Muscle of arm (tissue), 12 donors: ENCODE data around the gene SORT1. TPM values are rescaled to one million over a fixed set of nuclear protein-coding genes. Genes with fewer than 3 reads are reported as not detected.

Experiments used
- DNase-seq: peaks from one replicate; pipeline ENCODE4 v3.0.0-alpha.2; 2013
- polyA plus RNA-seq, 12 donors: library from polyadenylated mRNA; unstranded; fragments of 120-200 nt; gene quantifications; one replicate each; pipeline ENCODE4 v1.2.1, GENCODE V29; 2013; ENCODE audit not compliant: insufficient read length in 12 of 12

Gene SORT1
- polyA plus RNA-seq, 12 donors: 20.0 to 42.1 (median 34.6) TPM; not detected in 1

DNA sequence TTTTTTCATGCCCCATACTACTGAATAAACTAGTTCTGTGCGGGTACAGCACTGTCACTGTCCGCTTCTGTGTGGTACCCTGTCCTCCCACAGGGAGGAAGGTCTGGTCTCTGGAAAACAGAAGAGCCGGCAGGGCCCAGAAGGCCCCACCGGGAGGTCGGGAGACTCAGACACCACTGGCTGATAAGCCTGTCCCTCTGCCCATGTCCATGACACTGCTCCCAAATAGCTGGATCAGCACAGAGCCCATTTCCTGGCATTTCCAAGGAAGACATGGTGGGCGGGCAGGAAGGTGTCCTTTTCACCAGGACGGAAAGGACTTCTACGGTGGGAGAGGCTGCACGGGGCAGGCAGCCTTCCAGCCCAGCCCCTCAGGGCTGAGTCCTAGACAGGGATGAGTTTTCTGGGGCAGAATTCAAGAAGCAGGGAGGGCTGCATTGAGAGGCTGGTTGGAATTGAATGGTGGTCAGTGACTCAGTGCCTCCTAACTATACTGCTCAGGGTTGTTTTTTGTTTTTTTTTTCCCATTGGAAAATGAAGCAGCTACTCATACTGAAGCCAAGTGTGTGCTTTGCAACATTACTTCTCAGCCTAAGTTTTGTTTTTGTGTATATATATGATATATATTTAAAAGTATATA is 121.9 kb downstream of the SORT1 start:
- no peak for DNase-seq

DNA sequence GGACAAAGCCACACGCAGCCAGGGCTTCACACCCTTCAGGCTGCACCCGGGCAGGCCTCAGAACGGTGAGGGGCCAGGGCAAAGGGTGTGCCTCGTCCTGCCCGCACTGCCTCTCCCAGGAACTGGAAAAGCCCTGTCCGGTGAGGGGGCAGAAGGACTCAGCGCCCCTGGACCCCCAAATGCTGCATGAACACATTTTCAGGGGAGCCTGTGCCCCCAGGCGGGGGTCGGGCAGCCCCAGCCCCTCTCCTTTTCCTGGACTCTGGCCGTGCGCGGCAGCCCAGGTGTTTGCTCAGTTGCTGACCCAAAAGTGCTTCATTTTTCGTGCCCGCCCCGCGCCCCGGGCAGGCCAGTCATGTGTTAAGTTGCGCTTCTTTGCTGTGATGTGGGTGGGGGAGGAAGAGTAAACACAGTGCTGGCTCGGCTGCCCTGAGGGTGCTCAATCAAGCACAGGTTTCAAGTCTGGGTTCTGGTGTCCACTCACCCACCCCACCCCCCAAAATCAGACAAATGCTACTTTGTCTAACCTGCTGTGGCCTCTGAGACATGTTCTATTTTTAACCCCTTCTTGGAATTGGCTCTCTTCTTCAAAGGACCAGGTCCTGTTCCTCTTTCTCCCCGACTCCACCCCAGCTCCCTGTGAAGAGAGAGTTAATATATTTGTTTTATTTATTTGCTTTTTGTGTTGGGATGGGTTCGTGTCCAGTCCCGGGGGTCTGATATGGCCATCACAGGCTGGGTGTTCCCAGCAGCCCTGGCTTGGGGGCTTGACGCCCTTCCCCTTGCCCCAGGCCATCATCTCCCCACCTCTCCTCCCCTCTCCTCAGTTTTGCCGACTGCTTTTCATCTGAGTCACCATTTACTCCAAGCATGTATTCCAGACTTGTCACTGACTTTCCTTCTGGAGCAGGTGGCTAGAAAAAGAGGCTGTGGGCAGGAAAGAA is 122.9 kb downstream of the SORT1 start:
- DNase-seq: no peak

DNA sequence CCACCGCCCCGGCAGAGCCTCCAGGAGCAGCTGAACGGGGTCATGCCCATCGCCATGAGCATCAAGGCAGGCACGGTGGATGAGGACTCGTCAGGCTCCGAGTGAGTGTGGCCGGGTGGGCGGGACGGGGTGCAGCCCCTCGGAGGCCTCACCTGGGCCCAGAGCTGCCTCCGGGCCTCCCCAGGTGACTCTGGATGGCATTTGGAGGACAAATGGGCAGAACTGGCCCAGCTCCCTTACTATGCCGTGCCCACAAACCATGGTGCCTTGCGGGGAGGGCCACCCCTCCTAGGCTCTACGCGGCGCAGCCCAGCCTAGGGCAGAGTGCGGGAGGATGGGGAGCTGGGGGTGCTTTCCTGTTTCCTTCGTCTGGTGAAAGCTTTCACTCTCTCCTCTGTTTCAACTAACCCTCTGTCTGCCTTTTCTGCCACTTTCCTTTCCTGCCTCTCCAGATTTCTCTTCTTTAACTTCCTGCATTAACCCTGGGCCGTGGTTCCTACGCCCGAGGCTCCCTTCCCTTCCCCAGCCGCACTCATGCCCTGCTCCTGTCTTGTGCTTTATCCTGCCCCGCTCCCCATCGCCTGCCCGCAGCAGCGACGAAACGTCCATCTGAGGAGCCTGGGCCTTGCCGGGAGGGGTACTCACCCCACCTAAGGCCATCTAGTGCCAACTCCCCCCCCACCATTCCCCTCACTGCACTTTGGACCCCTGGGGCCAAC is 124.0 kb downstream of the SORT1 start:
- no peak for DNase-seq

DNA sequence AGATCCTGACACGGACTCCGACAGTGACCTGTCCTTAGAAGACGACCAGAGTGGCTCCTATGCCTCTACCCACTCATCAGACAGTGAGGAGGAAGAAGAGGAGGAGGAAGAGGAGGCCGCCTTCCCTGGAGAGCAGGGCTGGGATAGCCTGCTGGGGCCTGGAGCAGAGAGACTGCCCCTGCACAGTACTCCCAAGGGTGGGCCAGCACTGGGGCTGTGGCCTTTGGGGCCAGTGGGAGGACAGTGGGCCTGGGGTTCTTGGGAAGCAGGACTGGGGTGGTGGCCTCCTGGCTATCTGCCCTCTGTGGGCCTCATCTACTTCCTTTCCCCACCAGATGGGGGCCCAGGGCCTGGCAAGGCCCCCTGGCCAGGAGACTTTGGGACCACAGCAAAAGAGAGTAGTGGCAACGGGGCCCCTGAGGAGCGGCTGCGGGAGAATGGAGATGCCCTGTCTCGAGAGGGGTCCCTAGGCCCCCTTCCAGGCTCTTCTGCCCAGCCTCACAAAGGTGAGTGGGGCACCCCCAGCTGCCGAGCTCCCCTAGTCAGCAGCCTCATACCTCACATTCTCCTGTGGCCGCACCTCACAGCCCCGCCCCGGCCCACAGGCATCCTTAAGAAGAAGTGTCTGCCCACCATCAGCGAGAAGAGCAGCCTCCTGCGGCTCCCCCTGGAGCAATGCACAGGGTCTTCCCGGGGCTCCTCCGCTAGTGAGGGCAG is 124.7 kb downstream of the SORT1 start:
- no peak for DNase-seq

DNA sequence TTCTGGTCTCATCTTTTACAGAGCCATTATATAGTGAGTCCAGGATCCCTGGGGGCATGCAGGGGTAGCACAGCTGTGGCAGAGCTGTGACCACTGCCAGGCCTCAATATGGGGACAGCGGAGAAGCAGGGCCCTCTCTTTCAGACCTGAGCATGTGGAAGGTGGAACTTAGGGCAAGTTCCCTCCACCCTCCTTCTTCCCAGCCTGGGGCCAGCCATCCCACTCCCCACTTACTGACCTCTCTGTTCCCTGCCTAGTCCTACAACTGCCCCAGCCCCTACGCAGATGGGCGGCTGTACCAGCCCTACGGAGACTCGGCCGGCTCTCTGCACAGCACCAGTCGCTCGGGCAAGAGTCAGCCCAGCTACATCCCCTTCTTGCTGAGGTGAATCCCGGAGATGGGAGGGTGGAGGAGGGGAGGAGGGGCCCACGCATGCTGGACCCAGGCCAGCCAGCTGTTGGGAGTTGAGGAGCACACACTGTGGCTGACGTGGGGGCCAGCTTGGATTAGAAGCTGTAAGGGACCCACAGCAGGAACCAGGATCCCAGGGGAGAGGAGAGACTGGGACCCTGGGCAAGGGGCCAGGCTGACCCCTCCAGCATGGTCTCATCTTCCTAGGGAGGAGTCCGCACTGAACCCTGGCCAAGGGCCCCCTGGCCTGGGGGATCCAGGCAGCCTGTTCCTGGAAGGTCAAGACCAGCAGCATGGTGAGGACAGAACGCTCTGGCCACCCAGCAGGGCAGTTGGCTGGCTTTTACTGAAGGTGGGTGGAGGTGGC is 125.5 kb downstream of the SORT1 start:
- DNase-seq: no peak

DNA sequence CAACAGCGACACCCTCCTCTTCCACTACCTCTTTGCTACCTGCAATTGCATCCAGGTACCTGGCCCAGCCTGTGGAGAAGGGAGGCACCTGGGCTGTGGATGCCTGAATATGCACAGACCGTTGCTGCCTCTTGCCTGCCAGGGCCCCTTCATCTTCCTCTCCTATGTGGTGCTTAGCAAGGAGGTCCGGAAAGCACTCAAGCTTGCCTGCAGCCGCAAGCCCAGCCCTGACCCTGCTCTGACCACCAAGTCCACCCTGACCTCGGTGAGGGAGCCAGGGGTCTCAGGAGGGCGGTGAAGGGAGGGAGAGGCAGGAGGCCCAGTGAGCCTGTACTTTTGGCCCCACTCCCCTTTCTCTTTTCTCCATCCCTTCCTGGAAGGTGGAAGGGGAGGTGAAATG is 126.3 kb downstream of the SORT1 start:
- DNase-seq: no peak

DNA sequence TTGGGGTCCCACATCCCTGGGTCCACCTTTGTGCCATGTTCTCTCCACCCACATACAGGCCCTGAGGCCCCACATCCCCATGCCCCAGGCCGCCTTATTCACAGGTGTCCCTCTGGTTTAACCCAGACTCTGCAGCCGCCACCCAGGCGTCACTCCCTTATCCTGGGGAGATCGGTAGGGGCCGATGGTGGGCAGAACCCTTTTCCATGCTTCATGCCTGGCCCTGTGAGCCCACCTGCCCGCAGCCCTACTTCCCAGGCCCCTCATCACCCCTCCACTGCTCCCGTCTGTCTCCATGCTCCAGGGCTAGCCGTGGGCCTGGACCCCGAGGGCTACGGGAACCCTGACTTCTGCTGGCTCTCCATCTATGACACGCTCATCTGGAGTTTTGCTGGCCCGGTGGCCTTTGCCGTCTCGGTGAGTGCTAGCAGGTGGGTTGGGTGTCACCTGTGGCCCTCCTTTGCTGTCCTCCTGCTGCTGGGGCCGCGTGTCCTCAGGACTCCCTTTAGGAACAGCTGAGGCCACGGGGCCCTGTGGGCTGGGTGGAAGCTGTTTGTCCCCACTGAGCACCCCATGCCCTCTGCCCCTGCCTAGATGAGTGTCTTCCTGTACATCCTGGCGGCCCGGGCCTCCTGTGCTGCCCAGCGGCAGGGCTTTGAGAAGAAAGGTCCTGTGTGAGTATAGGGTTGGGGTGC is 126.9 kb downstream of the SORT1 start:
- DNase-seq: no peak

DNA sequence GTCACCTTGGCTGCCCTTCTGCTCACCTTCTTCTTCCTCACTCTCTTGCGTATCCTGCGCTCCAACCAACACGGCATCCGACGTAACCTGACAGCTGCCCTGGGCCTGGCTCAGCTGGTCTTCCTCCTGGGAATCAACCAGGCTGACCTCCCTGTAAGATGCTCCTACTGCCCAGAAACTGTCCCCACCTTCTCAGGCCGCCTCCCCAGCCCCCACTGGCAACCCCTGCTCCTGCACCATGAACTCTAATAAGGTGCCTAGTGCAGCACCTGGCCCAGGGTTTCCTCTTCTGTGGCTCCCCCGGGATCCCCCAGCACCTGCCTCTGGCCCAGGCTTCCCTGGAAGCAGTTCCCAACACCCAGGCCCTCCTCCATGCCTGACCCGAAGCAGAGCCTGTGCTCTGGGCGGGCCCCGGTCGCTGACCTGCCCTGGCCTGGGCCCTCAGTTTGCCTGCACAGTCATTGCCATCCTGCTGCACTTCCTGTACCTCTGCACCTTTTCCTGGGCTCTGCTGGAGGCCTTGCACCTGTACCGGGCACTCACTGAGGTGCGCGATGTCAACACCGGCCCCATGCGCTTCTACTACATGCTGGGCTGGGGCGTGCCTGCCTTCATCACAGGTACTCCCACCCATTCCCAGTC is 127.6 kb downstream of the SORT1 start:
- no peak for DNase-seq

DNA sequence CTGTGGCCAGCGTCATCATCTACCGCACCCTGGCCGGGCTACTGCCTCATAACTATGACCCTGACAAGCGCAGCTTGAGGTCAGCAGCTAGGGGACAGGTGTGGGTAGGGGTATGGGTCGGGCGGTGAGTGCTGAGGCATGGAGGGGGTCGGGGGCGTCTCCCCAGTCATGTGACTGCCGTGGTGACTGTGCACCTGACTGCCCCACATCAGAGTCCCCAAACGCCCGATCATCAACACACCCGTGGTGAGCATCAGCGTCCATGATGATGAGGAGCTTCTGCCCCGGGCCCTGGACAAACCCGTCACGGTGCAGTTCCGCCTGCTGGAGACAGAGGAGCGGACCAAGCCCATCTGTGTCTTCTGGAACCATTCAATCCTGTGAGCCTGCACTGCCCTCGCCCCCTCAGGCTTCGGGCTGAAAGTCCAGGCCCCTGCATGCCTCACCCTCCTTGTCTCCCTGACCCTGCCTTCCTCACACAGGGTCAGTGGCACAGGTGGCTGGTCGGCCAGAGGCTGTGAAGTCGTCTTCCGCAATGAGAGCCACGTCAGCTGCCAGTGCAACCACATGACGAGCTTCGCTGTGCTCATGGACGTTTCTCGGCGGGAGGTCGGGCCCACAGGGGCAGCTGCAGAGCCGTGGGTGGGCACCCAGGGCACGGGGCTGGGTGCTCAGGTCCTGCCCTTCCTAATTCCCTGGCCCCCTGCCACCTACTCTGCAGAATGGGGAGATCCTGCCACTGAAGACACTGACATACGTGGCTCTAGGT is 128.3 kb downstream of the SORT1 start:
- no peak for DNase-seq

DNA sequence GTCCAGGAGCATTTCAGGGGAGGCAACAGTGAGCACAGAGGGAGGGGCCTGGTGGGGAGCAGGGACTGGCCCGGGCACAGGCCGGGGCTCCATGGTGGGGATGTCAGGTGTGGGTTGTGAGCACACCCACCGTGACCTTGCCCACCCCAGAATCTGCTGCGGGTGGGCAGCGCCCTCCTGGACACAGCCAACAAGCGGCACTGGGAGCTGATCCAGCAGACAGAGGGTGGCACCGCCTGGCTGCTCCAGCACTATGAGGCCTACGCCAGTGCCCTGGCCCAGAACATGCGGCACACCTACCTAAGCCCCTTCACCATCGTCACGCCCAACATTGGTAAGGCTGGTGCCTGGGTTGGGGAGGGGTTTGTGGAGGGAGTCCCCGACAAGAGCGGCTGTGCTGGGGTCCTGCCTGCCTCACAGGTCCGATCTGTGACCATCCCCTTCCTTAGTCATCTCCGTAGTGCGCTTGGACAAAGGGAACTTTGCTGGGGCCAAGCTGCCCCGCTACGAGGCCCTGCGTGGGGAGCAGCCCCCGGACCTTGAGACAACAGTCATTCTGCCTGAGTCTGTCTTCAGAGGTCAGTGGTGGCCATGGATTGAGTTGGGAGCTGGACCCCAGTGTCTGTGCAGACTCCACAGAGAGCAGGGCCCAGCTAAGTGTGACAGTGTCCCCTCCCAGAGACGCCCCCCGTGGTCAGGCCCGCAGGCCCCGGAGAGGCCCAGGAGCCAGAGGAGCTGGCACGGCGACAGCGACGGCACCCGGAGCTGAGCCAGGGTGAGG is 129.1 kb downstream of the SORT1 start:
- DNase-seq: no peak

DNA sequence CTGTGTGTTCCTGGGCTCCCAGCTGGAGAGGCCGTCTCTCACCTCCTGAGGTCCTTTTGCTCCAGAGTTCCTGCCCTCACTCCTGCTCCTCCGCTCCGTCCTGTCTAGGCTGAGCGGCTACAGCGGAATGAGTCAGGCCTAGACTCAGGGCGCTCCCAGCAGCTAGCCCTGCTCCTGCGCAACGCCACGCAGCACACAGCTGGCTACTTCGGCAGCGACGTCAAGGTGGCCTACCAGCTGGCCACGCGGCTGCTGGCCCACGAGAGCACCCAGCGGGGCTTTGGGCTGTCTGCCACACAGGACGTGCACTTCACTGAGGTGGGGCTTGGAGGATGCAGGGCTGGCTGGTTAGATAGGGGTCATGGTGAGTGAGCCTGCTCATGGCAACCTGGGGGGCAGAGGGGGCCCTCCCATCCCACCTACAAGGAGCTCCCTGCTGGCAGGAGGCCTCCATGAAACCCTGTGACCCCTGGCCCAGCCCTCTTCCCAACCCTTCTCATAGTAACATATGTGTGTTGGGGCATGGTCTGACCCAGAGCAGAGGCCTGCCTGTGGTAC is 129.9 kb downstream of the SORT1 start:
- no peak for DNase-seq

DNA sequence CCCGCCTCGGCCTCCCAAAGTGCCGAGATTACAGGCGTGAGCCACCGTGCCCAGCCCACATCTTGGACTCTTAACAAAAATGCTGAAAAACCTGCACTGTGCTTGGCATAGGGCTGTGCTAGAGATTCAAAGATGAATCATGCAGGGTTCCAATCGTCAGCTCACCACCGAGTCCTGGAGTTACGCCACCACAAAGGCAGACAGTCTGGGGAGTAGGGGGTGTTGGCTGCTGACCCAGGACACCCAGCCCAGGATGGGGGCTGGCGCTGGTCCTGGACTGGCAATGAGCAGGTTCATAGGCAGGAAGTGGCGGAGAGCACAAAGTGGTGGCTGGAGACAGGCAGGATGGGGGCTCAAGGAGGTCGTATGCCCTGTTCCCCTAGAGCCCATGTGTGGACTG is 130.8 kb downstream of the SORT1 start:
- DNase-seq: no peak

DNA sequence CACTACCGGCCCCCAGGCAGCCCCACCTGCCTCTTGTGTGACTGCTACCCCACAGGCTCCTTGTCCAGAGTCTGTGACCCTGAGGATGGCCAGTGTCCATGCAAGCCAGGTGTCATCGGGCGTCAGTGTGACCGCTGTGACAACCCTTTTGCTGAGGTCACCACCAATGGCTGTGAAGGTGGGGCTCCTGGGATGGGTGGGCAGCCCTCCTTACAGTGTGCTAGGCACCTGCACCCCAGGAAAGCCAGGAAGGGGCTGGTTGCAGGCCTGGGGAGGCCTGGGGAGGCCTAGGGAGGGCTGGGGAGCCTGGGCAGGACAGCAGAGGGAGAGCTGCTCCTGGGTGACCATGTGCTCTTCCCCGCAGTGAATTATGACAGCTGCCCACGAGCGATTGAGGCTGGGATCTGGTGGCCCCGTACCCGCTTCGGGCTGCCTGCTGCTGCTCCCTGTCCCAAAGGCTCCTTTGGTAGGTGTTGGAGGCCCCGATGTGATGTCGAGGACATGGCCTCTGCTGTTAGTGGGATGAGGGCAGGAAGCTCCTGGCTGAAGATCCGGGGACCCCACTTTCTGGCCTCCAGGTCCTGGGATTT is 131.9 kb downstream of the SORT1 start:
- DNase-seq: no peak

DNA sequence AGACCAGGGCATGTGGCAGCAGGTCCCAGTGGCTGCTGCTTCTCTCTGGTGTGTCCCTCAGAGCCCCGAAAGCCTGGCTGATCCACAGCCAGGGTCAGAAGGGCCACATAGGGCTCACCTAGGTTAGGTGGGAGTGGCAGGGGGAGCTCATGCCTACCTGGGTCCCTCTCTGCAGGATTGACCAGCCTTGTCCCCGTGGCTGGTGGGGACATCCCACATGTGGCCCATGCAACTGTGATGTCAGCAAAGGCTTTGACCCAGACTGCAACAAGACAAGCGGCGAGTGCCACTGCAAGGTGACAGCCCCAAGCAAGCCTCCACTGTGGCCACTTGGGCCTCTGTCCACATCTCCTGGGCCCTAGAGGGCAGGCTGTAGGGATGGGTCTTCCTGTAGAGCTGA is 132.7 kb downstream of the SORT1 start:
- DNase-seq: no peak

DNA sequence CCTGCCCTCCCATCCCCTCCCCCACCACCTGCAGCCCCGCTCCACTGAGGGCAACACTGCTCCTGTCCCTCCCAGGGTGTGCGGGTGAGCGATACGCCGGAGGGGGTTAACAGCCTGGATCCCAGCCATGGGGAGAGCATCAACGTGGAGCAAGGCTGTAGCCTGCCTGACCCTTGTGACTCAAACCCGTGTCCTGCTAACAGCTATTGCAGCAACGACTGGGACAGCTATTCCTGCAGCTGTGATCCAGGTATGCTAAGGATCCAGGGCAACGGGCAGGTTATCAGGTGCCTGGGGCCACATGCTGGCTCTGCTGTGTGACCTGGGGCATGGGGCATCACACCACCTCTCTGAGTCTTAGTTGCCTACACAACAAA is 133.4 kb downstream of the SORT1 start:
- DNase-seq: no peak

DNA sequence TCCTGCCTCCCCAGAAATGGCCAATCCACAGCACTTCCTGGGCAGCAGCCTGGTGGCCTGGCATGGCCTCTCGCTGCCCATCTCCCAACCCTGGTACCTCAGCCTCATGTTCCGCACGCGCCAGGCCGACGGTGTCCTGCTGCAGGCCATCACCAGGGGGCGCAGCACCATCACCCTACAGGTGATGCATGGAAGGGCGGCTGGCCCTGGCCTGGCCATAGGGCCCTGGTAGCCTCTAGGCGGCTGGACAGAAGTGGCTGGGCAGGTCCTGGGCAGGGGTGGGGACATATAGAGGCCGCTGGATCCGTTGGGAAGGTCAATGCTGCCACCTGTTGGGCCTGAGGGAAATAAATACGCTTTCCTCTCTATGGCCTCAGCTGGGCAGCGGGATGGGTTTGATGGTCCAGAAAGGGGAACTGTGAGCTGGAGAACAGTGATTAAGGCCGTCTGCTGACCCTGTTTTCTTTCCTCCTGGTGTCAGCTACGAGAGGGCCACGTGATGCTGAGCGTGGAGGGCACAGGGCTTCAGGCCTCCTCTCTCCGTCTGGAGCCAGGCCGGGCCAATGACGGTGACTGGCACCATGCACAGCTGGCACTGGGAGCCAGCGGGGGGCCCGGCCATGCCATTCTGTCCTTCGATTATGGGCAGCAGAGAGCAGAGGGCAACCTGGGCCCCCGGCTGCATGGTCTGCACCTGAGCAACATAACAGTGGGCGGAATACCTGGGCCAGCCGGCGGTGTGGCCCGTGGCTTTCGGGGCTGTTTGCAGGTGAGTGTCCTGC is 133.9 kb downstream of the SORT1 start:
- DNase-seq: peak; percentile 69

DNA sequence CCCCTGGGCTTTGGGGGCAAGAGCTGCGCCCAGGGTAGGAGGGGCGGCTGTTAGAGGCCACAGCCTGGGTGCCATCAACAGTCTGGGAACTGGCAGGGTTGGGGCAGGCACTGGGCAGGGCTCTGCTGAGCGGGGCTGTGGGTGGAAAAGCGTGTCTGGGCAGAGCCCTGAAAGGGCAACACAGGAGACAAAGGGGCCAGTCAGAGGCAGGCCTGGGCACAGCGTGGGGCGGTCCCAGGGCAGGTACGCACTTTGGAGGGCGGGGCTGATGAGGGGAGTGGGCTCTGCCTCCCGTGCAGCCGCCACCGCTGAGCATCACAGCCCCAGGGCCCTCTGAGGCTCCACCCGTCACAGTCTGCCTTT is 134.5 kb downstream of the SORT1 start:
- DNase-seq: no peak
